GM12878 (cell line): ENCODE results near the gene SLC35F2.

ENCODE experiments used
- BCL11A ChIP-seq: IDR thresholded peaks from 2 replicates; pipeline ENCODE4 v1.6.1; 2011; ENCODE audit warnings: low read depth, low read length
- CTCF ChIP-seq, 3 experiments: IDR thresholded peaks in 2 of 3; conservative IDR thresholded peaks in 1 of 3; 2 replicates each; pipeline ENCODE4 v1.5.1; 2011; ENCODE audit warnings: low read depth in 3 of 3, low read length in 3 of 3, mild to moderate bottlenecking in 3 of 3, control low read depth in 2 of 3, moderate library complexity in 2 of 3, inconsistent platforms in 1 of 3, mixed read lengths in 1 of 3; ENCODE audit not compliant: control insufficient read depth in 2 of 3, insufficient read depth in 1 of 3; ENCODE audit errors: extremely low read depth in 1 of 3
- ELK1 ChIP-seq: IDR thresholded peaks from 2 replicates; pipeline ENCODE4 v1.6.1; 2012; ENCODE audit warnings: low read depth, low read length, improper control_type of control experiment
- GATAD2B ChIP-seq: fragments of 450-650 bp; conservative IDR thresholded peaks from 2 replicates; pipeline ENCODE4 v1.6.1; 2017; ENCODE audit warnings: low read depth, mild to moderate bottlenecking, moderate library complexity
- TAF1 ChIP-seq: IDR thresholded peaks from 2 replicates; pipeline ENCODE4 v1.6.1; 2011; ENCODE audit warnings: mild to moderate bottlenecking, low read depth, low read length, borderline replicate concordance
- TCF12 ChIP-seq: IDR thresholded peaks from 2 replicates; pipeline ENCODE4 v1.6.1; 2011; ENCODE audit warnings: low read depth, mild to moderate bottlenecking, low read length
- ZBED1 ChIP-seq: IDR thresholded peaks from 2 replicates; pipeline ENCODE4 v1.6.1; 2016; ENCODE audit warnings: borderline replicate concordance
- ZNF274 ChIP-seq: IDR thresholded peaks from one replicate; pipeline ENCODE4 v1.8.0; 2011; ENCODE audit not compliant: insufficient read length, insufficient read depth

GRCh38 chr11:107752949-107753822, 105.4 kb downstream of the SLC35F2 start:
- TF ChIP-seq ZNF274 (no peak), ELK1 (no peak), TCF12 (no peak), TAF1 (no peak), CTCF (IDR thresholded peaks at IDR 0.05 in 2 of 3, conservative IDR thresholded peaks at IDR 0.05 in 1 of 3; ENCODE audit: control insufficient read depth in 2 of 3, extremely low read depth in 1 of 3, insufficient read depth in 1 of 3, low read depth in 3 of 3, low read length in 3 of 3) (no peak), BCL11A (no peak), GATAD2B (no peak), ZBED1 (no peak)
